CD4-positive, alpha-beta T cell treated with Interleukin-6 for 4 hours (primary cell): ENCODE results near the gene SENP3.
A peak's percentile ranks its signal among the peaks of the same experiment; 100 is the strongest.

Experiments
- DNase-seq: peaks from one replicate; pipeline ENCODE4 v3.0.0-alpha.2; 2020; ENCODE audit warnings: mixed read lengths

SENP3 gene

DNA sequence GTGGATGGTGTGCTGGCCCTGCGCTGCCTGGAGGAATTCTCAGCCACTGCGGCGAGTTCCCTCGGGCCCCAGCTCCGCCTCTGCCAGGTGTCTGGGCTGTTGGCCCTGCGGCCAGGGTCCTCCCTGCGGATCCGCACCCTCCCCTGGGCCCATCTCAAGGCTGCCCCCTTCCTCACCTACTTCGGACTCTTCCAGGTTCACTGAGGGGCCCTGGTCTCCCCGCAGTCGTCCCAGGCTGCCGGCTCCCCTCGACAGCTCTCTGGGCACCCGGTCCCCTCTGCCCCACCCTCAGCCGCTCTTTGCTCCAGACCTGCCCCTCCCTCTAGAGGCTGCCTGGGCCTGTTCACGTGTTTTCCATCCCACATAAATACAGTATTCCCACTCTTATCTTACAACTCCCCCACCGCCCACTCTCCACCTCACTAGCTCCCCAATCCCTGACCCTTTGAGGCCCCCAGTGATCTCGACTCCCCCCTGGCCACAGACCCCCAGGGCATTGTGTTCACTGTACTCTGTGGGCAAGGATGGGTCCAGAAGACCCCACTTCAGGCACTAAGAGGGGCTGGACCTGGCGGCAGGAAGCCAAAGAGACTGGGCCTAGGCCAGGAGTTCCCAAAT lies 4.5 kb upstream of the SENP3 start:
- DNase-seq, result no peak

DNA sequence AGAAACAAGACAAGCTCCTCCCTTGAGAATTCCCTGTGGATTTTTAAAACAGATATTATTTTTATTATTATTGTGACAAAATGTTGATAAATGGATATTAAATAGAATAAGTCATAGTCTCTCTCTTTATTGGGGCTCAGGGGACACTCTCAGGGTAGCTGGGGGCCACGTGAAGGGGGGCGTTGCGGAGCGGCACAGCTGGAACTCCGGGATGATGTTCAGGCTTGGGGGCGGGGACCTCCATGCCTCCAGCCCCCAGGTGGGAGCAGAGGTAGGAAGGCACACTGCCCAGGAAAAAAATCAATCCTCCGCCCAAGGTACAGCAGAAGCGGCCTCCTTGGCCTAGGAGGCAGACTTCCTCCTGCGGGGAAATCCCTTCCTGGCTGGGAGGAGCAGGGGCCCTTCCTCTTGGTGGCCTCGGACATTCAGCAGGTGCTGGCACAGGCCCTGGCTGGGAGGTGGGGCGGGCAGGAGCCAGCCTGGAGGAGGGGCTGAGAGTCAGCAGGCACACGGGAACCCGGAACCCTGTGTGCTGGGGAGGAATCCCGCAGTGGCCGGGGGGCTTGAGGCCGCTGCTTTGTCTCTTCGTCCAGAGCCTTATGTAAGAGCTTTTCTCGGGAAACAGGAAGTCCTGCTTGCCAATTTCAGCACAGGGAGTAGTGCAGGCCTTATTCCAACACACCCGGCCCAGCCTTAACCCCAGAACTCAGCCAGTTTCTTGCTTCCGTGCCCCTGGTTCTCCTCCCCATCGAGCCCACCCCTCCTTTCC lies 3.8 kb upstream of the SENP3 start:
- DNase-seq, result peak; percentile 23

DNA sequence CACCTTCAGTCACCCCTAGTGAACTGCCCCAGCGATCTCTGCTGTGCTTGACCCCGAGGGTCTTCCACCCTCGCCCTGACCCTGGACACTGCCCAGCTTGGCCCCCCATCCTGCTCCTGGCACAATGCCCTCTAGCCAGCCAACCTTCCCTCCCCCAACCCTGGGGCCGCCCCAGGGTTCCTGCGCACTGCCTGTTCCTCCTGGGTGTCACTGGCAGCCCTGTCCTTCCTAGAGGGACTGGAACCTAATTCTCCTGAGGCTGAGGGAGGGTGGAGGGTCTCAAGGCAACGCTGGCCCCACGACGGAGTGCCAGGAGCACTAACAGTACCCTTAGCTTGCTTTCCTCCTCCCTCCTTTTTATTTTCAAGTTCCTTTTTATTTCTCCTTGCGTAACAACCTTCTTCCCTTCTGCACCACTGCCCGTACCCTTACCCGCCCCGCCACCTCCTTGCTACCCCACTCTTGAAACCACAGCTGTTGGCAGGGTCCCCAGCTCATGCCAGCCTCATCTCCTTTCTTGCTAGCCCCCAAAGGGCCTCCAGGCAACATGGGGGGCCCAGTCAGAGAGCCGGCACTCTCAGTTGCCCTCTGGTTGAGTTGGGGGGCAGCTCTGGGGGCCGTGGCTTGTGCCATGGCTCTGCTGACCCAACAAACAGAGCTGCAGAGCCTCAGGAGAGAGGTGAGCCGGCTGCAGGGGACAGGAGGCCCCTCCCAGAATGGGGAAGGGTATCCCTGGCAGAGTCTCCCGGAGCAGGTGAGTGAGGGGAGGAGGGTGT lies 3.0 kb upstream of the SENP3 start, which contains the start of gene TNFSF13:
Gene TNFSF13 (plus strand): TSS at position 207 of the 776 bp plus-strand sequence. CDS start 290 bp downstream, at position 497.
- no peak for DNase-seq

DNA sequence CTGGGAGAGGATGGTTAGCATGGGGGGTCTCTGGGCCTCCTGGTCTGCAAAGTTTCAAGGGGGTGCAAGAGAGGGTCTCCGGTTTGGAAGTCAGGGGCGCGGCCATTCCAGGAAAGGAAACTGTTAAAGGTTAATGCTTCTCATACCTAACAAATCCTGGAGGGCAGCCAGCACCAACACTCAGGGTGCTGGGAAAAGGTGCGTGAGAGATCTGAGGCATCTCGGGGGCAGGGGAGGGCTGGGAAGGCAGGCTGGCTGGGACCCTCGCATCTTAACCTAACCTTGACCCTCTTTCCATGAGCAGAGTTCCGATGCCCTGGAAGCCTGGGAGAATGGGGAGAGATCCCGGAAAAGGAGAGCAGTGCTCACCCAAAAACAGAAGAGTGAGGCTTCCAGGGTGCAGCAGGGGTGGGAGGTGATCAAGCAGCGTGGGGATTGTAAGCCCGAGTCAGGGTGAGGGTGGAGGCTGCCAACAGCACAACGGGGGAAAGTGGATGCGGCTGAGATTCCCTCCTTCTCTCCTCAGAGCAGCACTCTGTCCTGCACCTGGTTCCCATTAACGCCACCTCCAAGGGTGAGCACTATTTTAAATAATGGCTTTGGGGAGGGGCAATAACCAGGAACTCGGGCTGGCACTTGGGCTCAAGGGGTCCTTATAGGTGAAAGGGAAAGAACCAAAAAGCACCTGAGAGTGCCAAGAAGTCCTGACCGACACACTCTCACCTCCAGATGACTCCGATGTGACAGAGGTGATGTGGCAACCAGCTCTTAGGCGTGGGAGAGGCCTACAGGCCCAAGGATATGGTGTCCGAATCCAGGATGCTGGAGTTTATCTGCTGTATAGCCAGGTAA lies 2.2 kb upstream of the SENP3 start:
- no peak for DNase-seq

DNA sequence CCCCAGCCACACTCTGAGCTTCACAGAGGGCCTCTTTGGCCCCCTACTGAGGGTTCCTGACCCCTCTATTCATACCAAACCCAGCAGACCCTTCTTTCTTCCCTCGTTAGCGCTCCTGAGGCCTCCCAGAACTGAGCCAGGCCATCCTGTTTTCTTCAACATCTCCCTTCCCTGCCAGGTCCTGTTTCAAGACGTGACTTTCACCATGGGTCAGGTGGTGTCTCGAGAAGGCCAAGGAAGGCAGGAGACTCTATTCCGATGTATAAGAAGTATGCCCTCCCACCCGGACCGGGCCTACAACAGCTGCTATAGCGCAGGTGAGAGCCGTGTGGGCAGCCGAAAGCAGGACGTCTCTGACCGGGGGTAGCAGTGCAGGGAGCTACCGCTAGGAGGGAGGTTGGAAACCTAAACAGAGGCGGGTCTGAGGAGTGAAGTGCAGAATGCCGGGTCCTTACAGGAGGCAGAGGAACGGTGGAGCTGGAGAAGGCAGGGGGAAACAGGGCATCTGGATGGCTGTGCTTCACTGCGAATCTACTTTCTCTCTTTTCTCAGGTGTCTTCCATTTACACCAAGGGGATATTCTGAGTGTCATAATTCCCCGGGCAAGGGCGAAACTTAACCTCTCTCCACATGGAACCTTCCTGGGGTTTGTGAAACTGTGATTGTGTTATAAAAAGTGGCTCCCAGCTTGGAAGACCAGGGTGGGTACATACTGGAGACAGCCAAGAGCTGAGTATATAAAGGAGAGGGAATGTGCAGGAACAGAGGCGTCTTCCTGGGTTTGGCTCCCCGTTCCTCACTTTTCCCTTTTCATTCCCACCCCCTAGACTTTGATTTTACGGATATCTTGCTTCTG lies 1.3 kb upstream of the SENP3 start:
- peak; percentile 61 for DNase-seq

DNA sequence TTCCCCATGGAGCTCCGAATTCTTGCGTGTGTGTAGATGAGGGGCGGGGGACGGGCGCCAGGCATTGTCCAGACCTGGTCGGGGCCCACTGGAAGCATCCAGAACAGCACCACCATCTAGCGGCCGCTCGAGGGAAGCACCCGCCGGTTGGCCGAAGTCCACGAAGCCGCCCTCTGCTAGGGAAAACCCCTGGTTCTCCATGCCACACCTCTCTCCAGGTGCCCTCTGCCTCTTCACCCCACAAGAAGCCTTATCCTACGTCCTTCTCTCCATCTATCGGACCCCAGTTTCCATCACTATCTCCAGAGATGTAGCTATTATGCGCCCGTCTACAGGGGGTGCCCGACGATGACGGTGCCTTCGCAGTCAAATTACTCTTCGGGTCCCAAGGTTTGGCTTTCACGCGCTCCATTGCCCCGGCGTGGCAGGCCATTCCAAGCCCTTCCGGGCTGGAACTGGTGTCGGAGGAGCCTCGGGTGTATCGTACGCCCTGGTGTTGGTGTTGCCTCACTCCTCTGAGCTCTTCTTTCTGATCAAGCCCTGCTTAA lies 617 bp upstream of the SENP3 start:
- DNase-seq, result peak; percentile 83

DNA sequence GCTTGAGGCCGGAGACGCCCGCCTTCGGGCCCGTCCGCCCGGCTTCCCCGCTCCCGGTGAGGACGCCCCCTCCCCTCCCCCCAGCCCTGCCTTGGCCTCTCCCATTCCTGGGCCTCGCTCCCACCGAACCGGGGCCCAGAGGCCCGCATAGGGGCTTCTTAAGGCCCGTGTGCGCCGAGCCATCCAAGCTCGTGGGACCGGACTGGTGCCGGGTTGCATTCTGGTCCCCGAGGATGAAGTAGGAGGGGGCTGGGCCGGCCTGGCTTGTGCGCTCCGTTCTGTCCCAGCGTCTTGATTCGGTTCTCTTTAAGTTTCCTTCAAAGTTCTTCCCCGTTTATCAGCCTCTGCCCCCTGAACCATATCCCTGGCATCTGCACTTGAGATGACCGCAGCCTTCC lies 488 bp downstream of the SENP3 start:
- no peak for DNase-seq

DNA sequence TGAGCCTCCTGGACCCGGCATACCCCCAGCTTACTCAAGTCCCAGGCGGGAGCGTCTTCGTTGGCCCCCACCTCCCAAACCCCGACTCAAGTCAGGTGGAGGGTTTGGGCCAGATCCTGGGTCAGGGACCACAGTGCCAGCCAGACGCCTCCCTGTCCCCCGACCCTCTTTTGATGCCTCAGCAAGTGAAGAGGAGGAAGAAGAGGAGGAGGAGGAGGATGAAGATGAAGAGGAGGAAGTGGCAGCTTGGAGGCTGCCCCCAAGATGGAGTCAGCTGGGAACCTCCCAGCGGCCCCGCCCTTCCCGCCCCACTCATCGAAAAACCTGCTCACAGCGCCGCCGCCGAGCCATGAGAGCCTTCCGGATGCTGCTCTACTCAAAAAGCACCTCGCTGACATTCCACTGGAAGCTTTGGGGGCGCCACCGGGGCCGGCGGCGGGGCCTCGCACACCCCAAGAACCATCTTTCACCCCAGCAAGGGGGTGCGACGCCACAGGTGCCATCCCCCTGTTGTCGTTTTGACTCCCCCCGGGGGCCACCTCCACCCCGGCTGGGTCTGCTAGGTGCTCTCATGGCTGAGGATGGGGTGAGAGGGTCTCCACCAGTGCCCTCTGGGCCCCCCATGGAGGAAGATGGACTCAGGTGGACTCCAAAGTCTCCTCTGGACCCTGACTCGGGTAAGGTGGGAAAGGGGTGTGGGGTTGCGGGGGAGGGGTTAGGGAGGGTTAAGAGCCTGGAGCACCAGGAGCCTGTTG lies 1.6 kb downstream of the SENP3 start:
- DNase-seq, result no peak

DNA sequence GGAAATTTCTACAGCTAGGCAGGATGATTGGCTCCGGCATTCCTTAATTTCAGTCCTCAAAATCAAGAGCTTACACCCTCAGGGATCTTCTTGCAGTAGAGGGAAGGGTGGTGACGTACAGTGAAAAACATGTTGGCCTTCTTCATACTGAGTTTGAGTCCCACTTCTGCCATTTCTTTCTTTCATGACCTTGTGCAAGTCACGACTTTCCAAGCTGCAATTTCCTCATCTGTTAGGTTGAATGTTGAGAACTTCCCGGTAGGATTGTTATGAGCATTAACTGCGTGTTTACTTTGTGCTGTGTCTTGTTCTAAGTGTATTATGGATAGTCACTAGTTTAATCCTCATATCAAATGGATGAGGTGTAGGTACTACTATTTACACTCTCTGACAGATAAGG lies 7.9 kb downstream of the SENP3 start:
- DNase-seq, result no peak

DNA sequence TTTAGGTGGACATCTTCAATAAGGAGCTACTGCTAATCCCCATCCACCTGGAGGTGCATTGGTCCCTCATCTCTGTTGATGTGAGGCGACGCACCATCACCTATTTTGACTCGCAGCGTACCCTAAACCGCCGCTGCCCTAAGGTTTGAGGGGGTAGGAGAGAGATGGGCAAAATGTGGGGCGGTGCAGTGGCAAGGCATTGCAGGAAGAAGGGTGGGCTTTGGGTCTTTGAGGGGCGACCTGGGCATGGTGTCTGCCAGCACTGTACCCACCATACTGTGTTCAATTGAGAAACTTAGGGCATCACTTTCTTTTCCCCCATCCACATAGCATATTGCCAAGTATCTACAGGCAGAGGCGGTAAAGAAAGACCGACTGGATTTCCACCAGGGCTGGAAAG lies 8.6 kb downstream of the SENP3 start:
- DNase-seq, result no peak

DNA sequence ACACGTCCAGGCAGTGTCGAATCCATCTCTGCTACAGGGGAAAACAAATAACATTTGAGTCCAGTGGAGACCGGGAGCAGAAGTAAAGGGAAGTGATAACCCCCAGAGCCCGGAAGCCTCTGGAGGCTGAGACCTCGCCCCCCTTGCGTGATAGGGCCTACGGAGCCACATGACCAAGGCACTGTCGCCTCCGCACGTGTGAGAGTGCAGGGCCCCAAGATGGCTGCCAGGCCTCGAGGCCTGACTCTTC lies 10.5 kb downstream of the SENP3 start:
- DNase-seq, result no peak

DNA sequence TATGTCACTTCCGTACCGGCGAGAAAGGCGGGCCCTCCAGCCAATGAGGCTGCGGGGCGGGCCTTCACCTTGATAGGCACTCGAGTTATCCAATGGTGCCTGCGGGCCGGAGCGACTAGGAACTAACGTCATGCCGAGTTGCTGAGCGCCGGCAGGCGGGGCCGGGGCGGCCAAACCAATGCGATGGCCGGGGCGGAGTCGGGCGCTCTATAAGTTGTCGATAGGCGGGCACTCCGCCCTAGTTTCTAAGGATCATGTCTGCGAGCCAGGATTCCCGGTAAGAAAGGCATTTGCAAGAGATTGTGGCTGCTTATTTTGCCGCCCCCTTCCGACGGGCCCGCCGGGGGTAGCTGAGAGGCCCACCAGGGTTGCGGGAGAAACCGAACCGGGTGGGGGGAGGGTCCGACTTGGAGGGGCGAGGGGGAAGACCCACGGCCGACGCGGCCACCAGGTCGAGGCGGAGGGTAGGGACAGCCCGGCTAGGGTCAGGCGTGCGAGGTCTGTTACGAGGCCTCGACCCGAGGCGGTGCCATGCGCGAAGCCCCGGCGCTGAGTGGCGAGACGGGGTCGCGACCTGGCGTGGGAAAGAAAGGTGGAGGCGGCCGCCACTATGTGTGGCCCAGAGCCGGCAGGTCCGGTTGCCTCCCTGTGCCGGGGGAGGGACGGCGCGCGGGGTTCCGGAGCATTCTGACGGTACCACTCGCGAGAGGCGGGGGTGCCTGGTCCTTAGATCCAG lies 11.0 kb downstream of the SENP3 start:
- DNase-seq, result peak; percentile 99

DNA sequence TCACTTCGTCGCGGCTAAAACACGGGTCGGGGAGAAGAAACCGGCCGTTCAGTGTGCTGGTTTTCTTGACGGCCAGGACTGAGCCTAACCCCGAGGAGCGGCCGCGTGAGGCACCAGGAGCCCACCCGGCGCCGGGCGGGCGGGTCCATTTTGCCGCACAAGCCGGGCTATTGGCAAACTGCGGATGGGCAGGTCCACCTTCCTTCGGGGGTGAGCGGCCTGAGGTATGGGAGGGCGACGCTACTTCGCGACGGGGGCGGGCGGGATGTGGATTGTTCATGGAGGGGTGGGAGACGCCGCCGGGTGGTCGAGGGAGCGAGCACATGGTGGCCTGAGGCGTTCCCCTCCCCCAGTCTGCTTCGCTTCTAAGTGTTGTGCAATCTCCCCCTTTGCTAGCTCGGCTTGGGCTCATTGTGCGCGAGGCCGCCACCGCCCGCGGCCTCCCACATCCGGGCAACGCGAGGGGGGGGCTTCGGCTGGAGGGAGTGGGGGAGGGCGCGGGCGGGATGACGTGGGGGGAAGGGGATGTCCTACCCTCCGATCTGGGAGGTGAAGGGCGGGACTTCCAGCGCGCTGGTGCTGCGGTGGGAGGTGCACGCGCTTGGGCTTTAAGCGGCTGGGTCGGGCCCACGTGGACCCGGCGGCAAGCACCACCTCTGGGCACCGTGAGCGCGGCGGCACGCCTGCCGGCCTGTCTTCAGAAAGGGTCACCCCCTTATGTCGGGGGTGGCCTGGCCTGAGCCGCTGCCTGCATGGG lies 11.8 kb downstream of the SENP3 start:
- peak; percentile 95 for DNase-seq

DNA sequence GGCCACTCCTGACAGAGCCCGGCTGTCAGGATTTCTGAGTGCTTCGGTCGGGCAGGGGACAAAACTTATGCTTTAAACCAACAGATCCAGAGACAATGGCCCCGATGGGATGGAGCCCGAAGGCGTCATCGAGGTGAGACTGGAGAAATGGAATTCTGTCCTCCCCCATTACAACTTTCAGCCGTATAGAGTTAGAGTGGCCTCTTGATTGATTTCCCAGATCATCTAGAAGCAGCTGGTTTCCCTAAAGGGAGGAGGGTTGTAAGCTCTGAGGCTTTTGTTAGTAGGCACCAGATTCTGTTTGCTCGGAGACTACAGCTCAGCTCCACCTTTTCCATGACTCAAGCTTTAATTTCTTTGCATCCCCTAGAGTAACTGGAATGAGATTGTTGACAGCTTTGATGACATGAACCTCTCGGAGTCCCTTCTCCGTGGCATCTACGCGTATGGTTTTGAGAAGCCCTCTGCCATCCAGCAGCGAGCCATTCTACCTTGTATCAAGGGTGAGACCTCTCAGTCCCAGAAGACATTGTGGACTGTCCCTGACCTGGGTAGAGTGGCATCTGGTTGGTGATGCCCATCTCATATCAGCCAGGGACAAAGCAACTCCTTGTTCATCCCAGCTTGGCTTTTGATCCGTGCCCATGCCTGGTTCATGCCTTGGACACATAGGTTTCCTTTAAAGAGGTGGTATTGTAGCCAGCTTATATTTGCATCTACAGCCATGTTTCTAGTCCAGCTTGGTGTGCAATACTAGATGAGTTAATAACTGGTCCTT lies 12.6 kb downstream of the SENP3 start:
- DNase-seq, result no peak

DNA sequence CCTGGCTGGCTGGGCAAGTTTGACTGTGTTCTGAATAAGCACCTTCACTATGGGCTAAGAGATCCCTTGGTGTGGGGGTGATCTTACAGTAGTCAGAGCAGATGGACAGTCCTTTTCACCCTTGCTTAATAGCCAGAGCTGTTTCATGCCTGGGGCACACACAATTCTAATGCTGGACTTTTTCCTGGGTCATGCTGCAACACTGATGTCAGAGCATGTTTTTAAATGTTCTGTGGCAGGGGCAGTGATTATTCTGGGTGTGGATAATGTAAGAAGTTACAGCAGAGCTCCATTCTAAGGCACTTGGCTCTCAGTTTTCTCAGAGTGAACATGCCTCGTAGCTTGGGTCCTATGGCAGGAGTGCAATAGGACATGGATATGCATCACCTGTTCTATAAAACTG lies 13.8 kb downstream of the SENP3 start:
- no peak for DNase-seq

DNA sequence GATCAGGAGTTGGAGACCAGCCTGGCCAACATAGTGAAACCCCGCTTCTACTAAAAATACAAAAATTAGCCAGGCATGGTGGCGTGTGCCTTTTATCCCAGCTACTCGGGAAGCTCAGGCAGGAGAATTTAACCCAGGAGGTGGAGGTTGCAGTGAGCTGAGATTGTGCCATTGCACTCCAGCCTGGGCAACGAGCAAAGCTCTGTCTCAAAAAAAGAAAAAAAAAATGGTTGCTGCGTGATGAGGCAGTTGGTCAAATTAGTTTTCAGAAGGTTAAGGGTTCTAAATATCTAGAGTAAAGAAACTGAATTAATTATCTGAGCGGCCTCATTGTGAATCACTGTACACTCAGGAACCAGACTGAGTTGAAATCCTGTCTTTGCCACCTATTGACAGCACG lies 14.2 kb downstream of the SENP3 start:
- no peak for DNase-seq

DNA sequence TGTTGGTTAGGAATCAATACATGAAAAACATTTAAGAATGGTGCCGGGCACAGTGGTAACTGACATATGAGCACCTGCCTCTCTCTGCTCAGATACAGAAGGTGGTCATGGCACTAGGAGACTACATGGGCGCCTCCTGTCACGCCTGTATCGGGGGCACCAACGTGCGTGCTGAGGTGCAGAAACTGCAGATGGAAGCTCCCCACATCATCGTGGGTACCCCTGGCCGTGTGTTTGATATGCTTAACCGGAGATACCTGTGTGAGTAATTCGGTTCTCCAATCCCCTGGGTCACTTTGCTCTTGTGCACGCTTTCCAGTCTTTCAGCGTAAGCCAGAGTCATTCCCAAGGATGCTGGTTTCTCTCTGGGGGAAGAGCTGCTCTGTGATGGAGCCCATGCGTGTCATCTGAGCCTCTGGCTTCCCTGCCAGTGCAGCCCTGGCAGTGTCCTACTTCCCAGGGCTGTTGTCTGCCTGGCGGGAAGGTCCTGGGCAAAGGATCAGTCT lies 14.8 kb downstream of the SENP3 start:
- DNase-seq, result no peak
